HepG2 (cell line): ENCODE results near the gene WNK1.

ENCODE experiments used
- EZH2 ChIP-seq: conservative IDR thresholded peaks from 2 replicates; pipeline ENCODE4 v1.6.1; 2012; ENCODE audit warnings: mild to moderate bottlenecking, low read depth, low read length, moderate library complexity
- PLSCR1 ChIP-seq: sonication (generic); formaldehyde crosslinking; IDR thresholded peaks from 2 replicates; pipeline ENCODE4 v1.5.0; 2020; ENCODE audit warnings: missing genetic modification reagents, mild to moderate bottlenecking, borderline replicate concordance
- SP1 ChIP-seq, 2 experiments: fragments of 450-650 bp in 1 of 2; sonication (generic) in 1 of 2; formaldehyde crosslinking in 1 of 2; IDR thresholded peaks; 2 replicates each; pipeline versions ENCODE4 v1.4.0 to v1.6.1; 2016 to 2020; ENCODE audit warnings: missing genetic modification reagents in 1 of 2
- TMF1 ChIP-seq: sonication (generic); formaldehyde crosslinking; IDR thresholded peaks from 2 replicates; pipeline ENCODE4 v1.8.1; 2022; ENCODE audit warnings: low read depth, missing genetic modification reagents
- ZBTB40 ChIP-seq, 2 experiments: fragments of 450-650 bp in 1 of 2; sonication (generic) in 1 of 2; formaldehyde crosslinking in 1 of 2; IDR thresholded peaks; 2 replicates each; pipeline versions ENCODE4 v1.6.1 to v1.8.0; 2016 to 2022; ENCODE audit warnings: antibody characterized with exemption in 1 of 2, mild to moderate bottlenecking in 1 of 2, missing genetic modification reagents in 1 of 2
- ZNF234 ChIP-seq: sonication (generic); formaldehyde crosslinking; conservative IDR thresholded peaks from 2 replicates; pipeline ENCODE4 v1.5.1; 2020; ENCODE audit warnings: mild to moderate bottlenecking, missing genetic modification reagents
- ZNF292 ChIP-seq: sonication (generic); formaldehyde crosslinking; IDR thresholded peaks from 2 replicates; pipeline ENCODE4 v1.8.1; 2022; ENCODE audit warnings: mild to moderate bottlenecking, low read depth, missing genetic modification reagents, borderline replicate concordance

GRCh38 chr12:886206-886605 lies 133.8 kb downstream of the WNK1 start:
- no peak for TF ChIP-seq EZH2
- TF ChIP-seq ZBTB40 (IDR thresholded peaks at IDR 0.05) = no peak
- TF ChIP-seq ZBTB40 (CRISPR knock-in tag; IDR thresholded peaks at IDR 0.05) = no peak
- no peak for TF ChIP-seq ZNF234 (CRISPR knock-in tag)
- TF ChIP-seq PLSCR1 (CRISPR knock-in tag) = no peak
- no peak for TF ChIP-seq SP1 (IDR thresholded peaks at IDR 0.05)
- no peak for TF ChIP-seq SP1 (CRISPR knock-in tag; IDR thresholded peaks at IDR 0.05)
- TF ChIP-seq TMF1 (CRISPR knock-in tag) = no peak
- TF ChIP-seq ZNF292 (CRISPR knock-in tag) = no peak
